CD1c-positive myeloid dendritic cell (primary cell): ENCODE measurements around the gene TULP3.

ENCODE experiments used
- DNase-seq: peaks from one replicate; pipeline ENCODE4 v3.0.0-alpha.2; 2016; ENCODE audit errors: extremely low spot score

TULP3 gene

GRCh38 chr12:2963760-2964292, 73.1 kb downstream of the TULP3 start:
- DNase-seq, result no peak

GRCh38 chr12:2967651-2968050, 77.0 kb downstream of the TULP3 start:
- no peak for DNase-seq

GRCh38 chr12:2970744-2971143, 80.1 kb downstream of the TULP3 start:
- no peak for DNase-seq

- no peak for DNase-seq
Observed at GRCh38 chr12:2973566-2973965, 82.9 kb downstream of the TULP3 start.

GRCh38 chr12:2974560-2974971, 83.9 kb downstream of the TULP3 start:
- no peak for DNase-seq

- no peak for DNase-seq
Observed at GRCh38 chr12:2976581-2976996, 85.9 kb downstream of the TULP3 start.

GRCh38 chr12:2977776-2978175, 87.1 kb downstream of the TULP3 start:
- no peak for DNase-seq

GRCh38 chr12:2979806-2980205, 89.1 kb downstream of the TULP3 start:
- no peak for DNase-seq

GRCh38 chr12:2980630-2981029, 89.9 kb downstream of the TULP3 start:
- no peak for DNase-seq

GRCh38 chr12:2982361-2982760, 91.7 kb downstream of the TULP3 start:
- no peak for DNase-seq

- DNase-seq, result no peak
Observed at GRCh38 chr12:2984249-2984648, 93.6 kb downstream of the TULP3 start.

- no peak for DNase-seq
Observed at GRCh38 chr12:2984698-2985097, 94.0 kb downstream of the TULP3 start.

GRCh38 chr12:2986876-2987275, 96.2 kb downstream of the TULP3 start:
- no peak for DNase-seq

- DNase-seq, result no peak
Observed at GRCh38 chr12:2988494-2988893, 97.8 kb downstream of the TULP3 start.
